MCF 10A (cell line): Measurements from ENCODE around the gene RAD51B. TPM values are rescaled to one million over a fixed set of nuclear protein-coding genes. Genes with fewer than 3 reads are reported as not detected.

Source experiments
- BruUV-seq: library from RNA; stranded (reverse); fragments of 400-500 nt; replicated peaks from 2 replicates; lab custom pipeline; 2021; lab: Mats Ljungman, UMichigan
- CTCF ChIA-PET: fragments of 300-600 bp; sonication (Branson Sonifier 250); formaldehyde crosslinking; extraction: SDS; loops from one replicate; lab custom pipeline; 2021; ENCODE audit warnings: antibody characterized with exemption, inconsistent platforms; lab: Yijun Ruan, JAX
- POLR2A ChIA-PET: fragments of 300-600, 350-650 bp; sonication (Branson Sonifier 250); formaldehyde crosslinking; extraction: SDS; loops from one replicate; lab custom pipeline; 2020; ENCODE audit warnings: antibody characterized with exemption, inconsistent platforms; lab: Yijun Ruan, JAX
- DNase-seq: peaks from one replicate; pipeline ENCODE4 v3.0.0-alpha.2; 2018; ENCODE audit not compliant: unreplicated experiment
- H3K27ac Mint-ChIP-seq: one replicate; pipeline ENCODE4 v1.8.0; 2022; ENCODE audit warnings: mild to moderate bottlenecking, low read depth, mixed read lengths; ENCODE audit not compliant: unreplicated experiment
- H3K27me3 Mint-ChIP-seq: one replicate; pipeline ENCODE4 v1.8.0; 2022; ENCODE audit warnings: mixed read lengths; ENCODE audit not compliant: insufficient read depth, unreplicated experiment
- H3K36me3 Mint-ChIP-seq: one replicate; pipeline ENCODE4 v1.8.0; 2022; ENCODE audit warnings: mild to moderate bottlenecking, moderate library complexity, mixed read lengths; ENCODE audit not compliant: insufficient read depth, unreplicated experiment
- H3K4me1 Mint-ChIP-seq: one replicate; pipeline ENCODE4 v1.8.0; 2022; ENCODE audit warnings: mixed read lengths; ENCODE audit not compliant: insufficient read depth, unreplicated experiment
- H3K4me3 Mint-ChIP-seq: one replicate; pipeline ENCODE4 v1.8.0; 2022; ENCODE audit warnings: mild to moderate bottlenecking, moderate library complexity, mixed read lengths; ENCODE audit not compliant: unreplicated experiment
- H3K9me3 Mint-ChIP-seq: one replicate; pipeline ENCODE4 v1.8.0; 2022; ENCODE audit warnings: mixed read lengths; ENCODE audit not compliant: unreplicated experiment
- intact Hi-C: fragments of 100-400 bp; cut with micrococcal nuclease; formaldehyde crosslinking; loops from 2 replicates; pipeline ENCODE4 v1.14.1; 2022
- total RNA-seq: library from RNA; stranded (reverse); gene quantifications from 2 replicates; pipeline ENCODE4 v1.2.3, GENCODE V29; 2022
- TF ChIP-seq, protein P1 (sequence below): fragments of 200-600 bp; IDR thresholded peaks from one replicate; pipeline ENCODE4 v1.8.0; 2022; ENCODE audit warnings: antibody characterized with exemption, mild to moderate bottlenecking; ENCODE audit not compliant: unreplicated experiment

Gene RAD51B
- total RNA-seq, 1 experiment from 2014 or later = 14.6 TPM

DNA sequence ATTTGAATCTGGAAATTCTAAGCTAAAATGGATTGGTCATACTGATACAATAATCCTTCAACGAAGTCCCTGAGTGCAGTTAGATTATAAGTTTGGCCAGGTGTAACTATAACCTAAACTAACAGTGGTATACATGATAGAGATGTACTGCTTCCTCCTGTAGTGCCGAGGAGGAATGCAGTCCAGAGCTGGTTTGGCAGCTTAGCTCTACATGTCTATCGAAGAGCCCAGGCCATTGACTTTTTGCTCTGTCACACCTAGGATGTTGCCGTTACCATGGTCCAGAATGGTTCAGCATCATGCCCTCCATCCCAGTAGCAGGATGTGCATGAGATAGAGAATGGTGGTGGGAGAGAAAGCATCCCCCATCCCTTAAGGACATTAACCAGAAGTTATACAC, 655.2 kb downstream of the RAD51B start:
- intact Hi-C loops = no loop called here
- BruUV-seq = no TSS peak
- no peak for DNase-seq
- POLR2A ChIA-PET = interaction anchor here (0.6 to 4.1 kb wide), 8 partner anchors 7 to 321 kb away, joined by 3 to 28 read pairs (median 6); partner anchors contain the start of gene ZFP36L1
- Mint-ChIP-seq H3K9me3 (peaks cover 7% of the 10 kb centered on the region), H3K36me3 (peaks cover 2% of the 10 kb centered on the region), H3K27ac (no peak overlapping the region), H3K27me3 (no peaks in the 10 kb centered on the region), H3K4me3 (no peak overlapping the region), H3K4me1 (peaks cover 53% of the 10 kb centered on the region)
- TF ChIP-seq, protein P1, sequence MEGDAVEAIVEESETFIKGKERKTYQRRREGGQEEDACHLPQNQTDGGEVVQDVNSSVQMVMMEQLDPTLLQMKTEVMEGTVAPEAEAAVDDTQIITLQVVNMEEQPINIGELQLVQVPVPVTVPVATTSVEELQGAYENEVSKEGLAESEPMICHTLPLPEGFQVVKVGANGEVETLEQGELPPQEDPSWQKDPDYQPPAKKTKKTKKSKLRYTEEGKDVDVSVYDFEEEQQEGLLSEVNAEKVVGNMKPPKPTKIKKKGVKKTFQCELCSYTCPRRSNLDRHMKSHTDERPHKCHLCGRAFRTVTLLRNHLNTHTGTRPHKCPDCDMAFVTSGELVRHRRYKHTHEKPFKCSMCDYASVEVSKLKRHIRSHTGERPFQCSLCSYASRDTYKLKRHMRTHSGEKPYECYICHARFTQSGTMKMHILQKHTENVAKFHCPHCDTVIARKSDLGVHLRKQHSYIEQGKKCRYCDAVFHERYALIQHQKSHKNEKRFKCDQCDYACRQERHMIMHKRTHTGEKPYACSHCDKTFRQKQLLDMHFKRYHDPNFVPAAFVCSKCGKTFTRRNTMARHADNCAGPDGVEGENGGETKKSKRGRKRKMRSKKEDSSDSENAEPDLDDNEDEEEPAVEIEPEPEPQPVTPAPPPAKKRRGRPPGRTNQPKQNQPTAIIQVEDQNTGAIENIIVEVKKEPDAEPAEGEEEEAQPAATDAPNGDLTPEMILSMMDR = no peak
- CTCF ChIA-PET = interaction anchor here (0.7 to 0.8 kb wide), 3 partner anchors 17 to 315 kb away, joined by 3 to 4 read pairs (median 3); no protein-coding TSS in a partner anchor

DNA sequence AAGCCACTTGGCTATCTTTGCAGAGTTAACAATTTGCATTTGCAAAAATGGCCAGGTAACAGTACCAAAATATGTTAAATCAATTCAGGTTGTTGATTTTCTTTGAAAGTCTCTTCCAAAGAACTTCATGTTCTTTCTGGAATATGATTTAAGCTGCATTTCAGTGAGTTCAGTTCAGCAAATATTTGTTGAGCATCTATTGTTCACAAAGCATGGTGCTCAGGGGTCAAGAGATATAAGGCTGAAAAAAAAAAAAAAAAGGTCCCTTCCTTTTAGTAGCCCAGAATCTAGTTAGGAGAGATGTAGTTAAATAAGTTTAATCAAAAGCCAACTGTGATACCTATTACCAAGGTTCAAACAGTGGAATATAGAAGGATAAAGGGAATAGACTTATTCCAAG, 656.2 kb downstream of the RAD51B start:
- POLR2A ChIA-PET = interaction anchor here (0.7 to 4.1 kb wide), 17 partner anchors 8 to 320 kb away, joined by 3 to 28 read pairs (median 5); partner anchors contain the start of gene ZFP36L1
- BruUV-seq = no TSS peak

DNA sequence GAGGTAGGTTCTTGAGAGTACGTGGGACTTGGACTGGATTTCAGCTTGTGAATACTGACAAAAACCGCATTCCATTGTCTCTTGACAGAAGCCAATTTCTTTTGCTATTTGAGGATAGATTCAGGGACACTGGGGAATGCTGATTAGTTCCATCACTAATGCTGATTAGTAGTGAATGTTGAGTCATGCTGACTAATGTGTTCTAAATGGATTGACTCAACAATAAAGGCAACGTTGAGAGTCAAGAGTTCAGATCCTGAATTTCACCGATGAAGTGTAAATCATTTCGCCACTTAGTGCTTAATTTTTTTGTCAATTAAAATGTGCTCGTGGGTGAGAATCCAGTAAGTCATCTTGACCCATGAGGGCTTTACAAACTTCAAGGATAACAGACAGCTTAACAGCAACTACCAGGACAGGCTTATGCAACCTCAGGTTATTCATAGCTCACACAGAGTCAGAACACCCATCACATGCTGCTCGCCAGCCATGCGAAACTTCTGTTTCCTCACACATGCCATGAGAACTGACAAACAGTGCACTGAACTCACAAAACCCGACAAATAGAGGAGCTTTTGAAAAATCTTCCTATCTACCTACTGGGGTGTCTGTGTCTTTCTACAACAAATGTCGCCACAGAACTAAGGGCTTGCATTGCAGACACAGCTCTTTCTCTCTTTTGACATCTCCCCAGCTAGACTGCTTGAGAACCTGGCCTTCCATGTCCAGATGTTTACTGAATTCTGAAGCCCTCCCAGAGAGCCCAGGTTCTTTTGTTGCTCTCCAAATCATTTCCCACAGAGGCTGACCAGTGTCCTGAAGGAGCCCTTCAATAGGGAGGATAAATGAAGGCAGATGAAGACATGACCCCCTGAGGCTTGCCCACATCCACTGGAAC, 656.9 kb downstream of the RAD51B start:
- Mint-ChIP-seq H3K27me3 (no peaks in the 10 kb centered on the region), H3K27ac (peak overlapping the region; percentile 92), H3K9me3 (peaks cover 7% of the 10 kb centered on the region), H3K36me3 (peaks cover 9% of the 10 kb centered on the region), H3K4me1 (peaks cover 42% of the 10 kb centered on the region), H3K4me3 (peak overlapping the region; percentile 0)
- ChIA-PET POLR2A (interaction anchor here (0.7 to 4.1 kb wide), 22 partner anchors 9 to 535 kb away, joined by 3 to 28 read pairs (median 5); partner anchors contain the start of gene ZFP36L1), CTCF (interaction anchor here (0.5 to 1.0 kb wide), 4 partner anchors 42 to 532 kb away, joined by 3 to 4 read pairs (median 3); no protein-coding TSS in a partner anchor)
- TSS peak; percentile 54 for BruUV-seq
- peak; percentile 90 for DNase-seq
- intact Hi-C loops = no loop called here
- TF ChIP-seq, protein P1 = no peak

More for the DNA sequence above, 656.2 kb downstream of the RAD51B start:
- Mint-ChIP-seq H3K36me3 (peaks cover 9% of the 10 kb centered on the region), H3K27me3 (no peaks in the 10 kb centered on the region), H3K4me1 (peaks cover 42% of the 10 kb centered on the region), H3K9me3 (peaks cover 7% of the 10 kb centered on the region), H3K27ac (peak overlapping the region; percentile 92), H3K4me3 (no peak overlapping the region)
- CTCF ChIA-PET = interaction anchor here (0.6 kb wide), 1 partner anchor 43 kb away, joined by 3 read pairs; no protein-coding TSS in a partner anchor
- intact Hi-C loops = no loop called here
- TF ChIP-seq, protein P1 = no peak
- DNase-seq = no peak

DNA sequence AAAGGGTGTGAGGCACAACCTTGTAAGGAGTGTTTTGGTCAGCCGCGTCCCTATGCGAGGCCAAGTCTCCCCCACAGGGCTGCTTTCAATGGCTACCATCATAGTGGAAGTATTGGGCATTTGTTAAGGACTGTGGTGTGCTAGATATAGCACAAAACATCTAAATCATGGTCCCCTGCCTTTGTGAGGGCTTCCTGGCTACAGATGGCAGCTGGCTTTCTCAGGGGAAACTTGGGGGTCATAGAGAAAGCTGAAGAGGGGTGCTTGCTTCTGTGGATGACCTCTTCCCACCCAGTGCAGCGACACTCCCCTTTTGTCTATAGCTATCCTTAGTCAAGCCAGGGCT, 657.5 kb downstream of the RAD51B start:
- intact Hi-C loops = no loop called here
- BruUV-seq = no TSS peak
- TF ChIP-seq, protein P1 = no peak
- Mint-ChIP-seq H3K27ac (peak overlapping the region; percentile 92), H3K27me3 (no peaks in the 10 kb centered on the region), H3K9me3 (peaks cover 7% of the 10 kb centered on the region), H3K4me3 (no peak overlapping the region), H3K4me1 (peaks cover 42% of the 10 kb centered on the region), H3K36me3 (peaks cover 9% of the 10 kb centered on the region)
- CTCF ChIA-PET = interaction anchor here (1.0 kb wide), 1 partner anchor 533 kb away, joined by 4 read pairs; no protein-coding TSS in a partner anchor
- DNase-seq = no peak
- POLR2A ChIA-PET = interaction anchor here (0.9 to 4.1 kb wide), 17 partner anchors 8 to 535 kb away, joined by 3 to 28 read pairs (median 5); partner anchors contain the start of gene ZFP36L1
